ENCODE results near the gene PTPRN2.

PTPRN2 gene

GRCh38 chr7:157526913-157527634 lies 1060.5 kb downstream of the PTPRN2 start:
- no peak for DNase-seq
- Mint-ChIP-seq H3K27ac (no peak overlapping the region), H3K4me3 (no peak overlapping the region), H3K36me3 (ENCODE audit: insufficient read depth) (no peaks in the 10 kb centered on the region), H3K4me1 (ENCODE audit: low read depth in 2 of 2) (peaks cover 0 to 2% of the 10 kb centered on the region in 2 donors), H3K27me3 (peaks cover 13 to 16% of the 10 kb centered on the region in 2 donors), H3K9me3 (peaks cover 0 to 8% of the 10 kb centered on the region in 2 donors)
- no peak for ATAC-seq (replicated peaks)

- H3K27ac Mint-ChIP-seq, result no peak overlapping the region
- no peak overlapping the region for H3K4me3 Mint-ChIP-seq
- ATAC-seq (replicated peaks) (no peak), DNase-seq (no peak)
- no peaks in the 10 kb centered on the region for H3K36me3 Mint-ChIP-seq (ENCODE audit: insufficient read depth)
- no peaks in the 10 kb centered on the region for H3K9me3 Mint-ChIP-seq
- peaks cover 13 to 16% of the 10 kb centered on the region in 2 donors for H3K27me3 Mint-ChIP-seq
- H3K4me1 Mint-ChIP-seq (ENCODE audit: low read depth in 2 of 2), result peaks cover 0 to 2% of the 10 kb centered on the region in 2 donors
Observed at GRCh38 chr7:157526005-157526912, 1061.4 kb downstream of the PTPRN2 start.

- H3K4me3 Mint-ChIP-seq, result no peak overlapping the region
- peaks cover 0 to 2% of the 10 kb centered on the region in 2 donors for H3K4me1 Mint-ChIP-seq (ENCODE audit: low read depth in 2 of 2)
- H3K9me3 Mint-ChIP-seq, result no peaks in the 10 kb centered on the region
- peaks cover 13 to 20% of the 10 kb centered on the region in 2 donors for H3K27me3 Mint-ChIP-seq
- ATAC-seq (replicated peaks) (no peak), DNase-seq (no peak)
- no peak overlapping the region for H3K27ac Mint-ChIP-seq
- H3K36me3 Mint-ChIP-seq (ENCODE audit: insufficient read depth), result no peaks in the 10 kb centered on the region
Observed at GRCh38 chr7:157525491-157525915, 1062.1 kb downstream of the PTPRN2 start.

GRCh38 chr7:157524731-157525130 lies 1062.9 kb downstream of the PTPRN2 start:
- no peak for DNase-seq
- Mint-ChIP-seq H3K36me3 (ENCODE audit: insufficient read depth) (no peaks in the 10 kb centered on the region), H3K9me3 (no peaks in the 10 kb centered on the region), H3K27ac (no peak overlapping the region), H3K4me3 (no peak overlapping the region), H3K27me3 (peaks cover 13 to 25% of the 10 kb centered on the region in 2 donors), H3K4me1 (ENCODE audit: low read depth in 2 of 2) (peaks cover 0 to 2% of the 10 kb centered on the region in 2 donors)
- no peak for ATAC-seq (replicated peaks)

- Mint-ChIP-seq H3K27me3 (peaks cover 13 to 31% of the 10 kb centered on the region in 2 donors), H3K27ac (no peak overlapping the region), H3K9me3 (no peaks in the 10 kb centered on the region), H3K36me3 (ENCODE audit: insufficient read depth) (no peaks in the 10 kb centered on the region), H3K4me1 (ENCODE audit: low read depth in 2 of 2) (peaks cover 0 to 2% of the 10 kb centered on the region in 2 donors), H3K4me3 (no peak overlapping the region)
- ATAC-seq (replicated peaks) (no peak), DNase-seq (no peak)
Observed at GRCh38 chr7:157523766-157524421, 1063.7 kb downstream of the PTPRN2 start.

GRCh38 chr7:157523371-157523765 lies 1064.3 kb downstream of the PTPRN2 start:
- ATAC-seq (replicated peaks) (no peak), DNase-seq (no peak)
- Mint-ChIP-seq H3K4me1 (ENCODE audit: low read depth in 2 of 2) (peaks cover 0 to 2% of the 10 kb centered on the region in 2 donors), H3K27me3 (peaks cover 17 to 31% of the 10 kb centered on the region in 2 donors), H3K4me3 (no peak overlapping the region), H3K9me3 (no peaks in the 10 kb centered on the region), H3K27ac (no peak overlapping the region), H3K36me3 (ENCODE audit: insufficient read depth) (no peaks in the 10 kb centered on the region)

- H3K27ac Mint-ChIP-seq, result no peak overlapping the region
- no peak overlapping the region for H3K4me3 Mint-ChIP-seq
- no peaks in the 10 kb centered on the region for H3K36me3 Mint-ChIP-seq (ENCODE audit: insufficient read depth)
- ATAC-seq (replicated peaks) (no peak), DNase-seq (no peak)
- H3K9me3 Mint-ChIP-seq, result no peaks in the 10 kb centered on the region
- H3K4me1 Mint-ChIP-seq (ENCODE audit: low read depth in 2 of 2), result peaks cover 0 to 2% of the 10 kb centered on the region in 2 donors
- H3K27me3 Mint-ChIP-seq, result peaks cover 19 to 31% of the 10 kb centered on the region in 2 donors
Observed at GRCh38 chr7:157522954-157523353, 1064.7 kb downstream of the PTPRN2 start.

GRCh38 chr7:157522189-157522588 lies 1065.4 kb downstream of the PTPRN2 start:
- Mint-ChIP-seq H3K27me3 (peaks cover 19 to 31% of the 10 kb centered on the region in 2 donors), H3K9me3 (no peaks in the 10 kb centered on the region), H3K4me3 (no peak overlapping the region), H3K4me1 (ENCODE audit: low read depth in 2 of 2) (peaks cover 0 to 2% of the 10 kb centered on the region in 2 donors), H3K27ac (no peak overlapping the region), H3K36me3 (ENCODE audit: insufficient read depth) (no peaks in the 10 kb centered on the region)
- DNase-seq (no peak), ATAC-seq (replicated peaks) (no peak)

GRCh38 chr7:157521752-157522151 lies 1065.9 kb downstream of the PTPRN2 start:
- no peaks in the 10 kb centered on the region for H3K36me3 Mint-ChIP-seq (ENCODE audit: insufficient read depth)
- H3K9me3 Mint-ChIP-seq, result no peaks in the 10 kb centered on the region
- peaks cover 0 to 2% of the 10 kb centered on the region in 2 donors for H3K4me1 Mint-ChIP-seq (ENCODE audit: low read depth in 2 of 2)
- H3K27me3 Mint-ChIP-seq, result peaks cover 21 to 33% of the 10 kb centered on the region in 2 donors
- H3K27ac Mint-ChIP-seq, result no peak overlapping the region
- H3K4me3 Mint-ChIP-seq, result no peak overlapping the region
- no peak for DNase-seq
- no peak for ATAC-seq (replicated peaks)

- Mint-ChIP-seq H3K36me3 (ENCODE audit: insufficient read depth) (no peaks in the 10 kb centered on the region), H3K27ac (no peak overlapping the region), H3K4me3 (no peak overlapping the region), H3K4me1 (ENCODE audit: low read depth in 2 of 2) (peaks cover 0 to 2% of the 10 kb centered on the region in 2 donors), H3K9me3 (no peaks in the 10 kb centered on the region), H3K27me3 (peaks cover 27 to 35% of the 10 kb centered on the region in 2 donors)
- ATAC-seq (replicated peaks), result no peak
- DNase-seq, result no peak
Observed at GRCh38 chr7:157521061-157521731, 1066.4 kb downstream of the PTPRN2 start.

GRCh38 chr7:157520249-157520648 lies 1067.4 kb downstream of the PTPRN2 start:
- Mint-ChIP-seq H3K4me3 (no peak overlapping the region), H3K36me3 (ENCODE audit: insufficient read depth) (no peaks in the 10 kb centered on the region), H3K27ac (no peak overlapping the region), H3K9me3 (no peaks in the 10 kb centered on the region), H3K4me1 (ENCODE audit: low read depth in 2 of 2) (peaks cover 0 to 2% of the 10 kb centered on the region in 2 donors), H3K27me3 (peaks cover 26 to 35% of the 10 kb centered on the region in 2 donors)
- DNase-seq (no peak), ATAC-seq (replicated peaks) (no peak)

- H3K36me3 Mint-ChIP-seq (ENCODE audit: insufficient read depth), result no peaks in the 10 kb centered on the region
- no peak for DNase-seq
- peak overlapping the region in 1 of 2 donors; percentile 73 for H3K27ac Mint-ChIP-seq
- ATAC-seq (replicated peaks), result no peak
- no peaks in the 10 kb centered on the region for H3K9me3 Mint-ChIP-seq
- no peak overlapping the region for H3K4me3 Mint-ChIP-seq
- peaks cover 25 to 36% of the 10 kb centered on the region in 2 donors for H3K27me3 Mint-ChIP-seq
- H3K4me1 Mint-ChIP-seq (ENCODE audit: low read depth in 2 of 2), result peaks cover 0 to 2% of the 10 kb centered on the region in 2 donors
Observed at GRCh38 chr7:157519798-157520244, 1067.8 kb downstream of the PTPRN2 start.

GRCh38 chr7:157519246-157519645 lies 1068.4 kb downstream of the PTPRN2 start:
- Mint-ChIP-seq H3K36me3 (ENCODE audit: insufficient read depth) (no peaks in the 10 kb centered on the region), H3K4me3 (no peak overlapping the region), H3K9me3 (no peaks in the 10 kb centered on the region), H3K27ac (peak overlapping the region in 1 of 2 donors; percentile 73), H3K27me3 (peaks cover 26 to 42% of the 10 kb centered on the region in 2 donors), H3K4me1 (ENCODE audit: low read depth in 2 of 2) (peaks cover 0 to 2% of the 10 kb centered on the region in 2 donors)
- ATAC-seq (replicated peaks), result no peak
- no peak for DNase-seq

Measured in effector memory CD8-positive, alpha-beta T cell (primary cell).